NCI-H524 treated with DMSO at 0.1 percent for 48 hours (cell line): ENCODE data around the gene MRPL9.

ENCODE experiments used
- DNase-seq: peaks from one replicate; lab custom pipeline; 2025; lab: John Stamatoyannopoulos, UW

The MRPL9 gene

GRCh38 chr1:151762941-151763921, at the start of gene MRPL9:
MRPL9 (minus strand) TSS chr1:151763496; CDS start chr1:151763479, 17 bp downstream.
- DNase-seq: peak; percentile 11

- DNase-seq: no peak
Observed at GRCh38 chr1:151811181-151811580, 47.9 kb upstream of the MRPL9 start.

- DNase-seq: no peak
Observed at GRCh38 chr1:151809985-151810556, 46.8 kb upstream of the MRPL9 start.

GRCh38 chr1:151809290-151809984, 46.1 kb upstream of the MRPL9 start:
- no peak for DNase-seq

GRCh38 chr1:151807766-151808165, 44.5 kb upstream of the MRPL9 start:
- no peak for DNase-seq

GRCh38 chr1:151807131-151807530, 43.8 kb upstream of the MRPL9 start:
- no peak for DNase-seq

- no peak for DNase-seq
Observed at GRCh38 chr1:151806170-151806569, 42.9 kb upstream of the MRPL9 start.

GRCh38 chr1:151805066-151805820, 41.9 kb upstream of the MRPL9 start, which contains the start of gene LINGO4:
LINGO4 (minus strand) TSS chr1:151805419; CDS start chr1:151802704, 2,715 bp downstream.
- no peak for DNase-seq

- no peak for DNase-seq
Observed at GRCh38 chr1:151803915-151804314, 40.6 kb upstream of the MRPL9 start.

- DNase-seq: no peak
Observed at GRCh38 chr1:151803164-151803563, 39.9 kb upstream of the MRPL9 start.

- no peak for DNase-seq
Observed at GRCh38 chr1:151802372-151802771, 39.1 kb upstream of the MRPL9 start.

- DNase-seq: no peak
Observed at GRCh38 chr1:151801846-151802245, 38.5 kb upstream of the MRPL9 start.

- DNase-seq: no peak
Observed at GRCh38 chr1:151801310-151801820, 38.1 kb upstream of the MRPL9 start.

GRCh38 chr1:151800830-151801229, 37.5 kb upstream of the MRPL9 start:
- DNase-seq: no peak

GRCh38 chr1:151799179-151800022, 36.1 kb upstream of the MRPL9 start:
- no peak for DNase-seq

GRCh38 chr1:151798571-151798970, 35.3 kb upstream of the MRPL9 start:
- no peak for DNase-seq

GRCh38 chr1:151790940-151791651, 27.8 kb upstream of the MRPL9 start:
- no peak for DNase-seq

- DNase-seq: peak; percentile 90
Observed at GRCh38 chr1:151790071-151790939, 27.0 kb upstream of the MRPL9 start, which contains the start of gene TDRKH. TDRKH (minus strand) TSS chr1:151790500; CDS start chr1:151783022, 7,478 bp downstream.

- no peak for DNase-seq
Observed at GRCh38 chr1:151787689-151788088, 24.4 kb upstream of the MRPL9 start.
